HepG2 (cell line): ENCODE measurements around the gene ZFP69B. TPM values are rescaled to one million over a fixed set of nuclear protein-coding genes. Genes with fewer than 3 reads are reported as not detected.

ENCODE experiments used
- AGO1 ChIP-seq: fragments of 200-400 bp; formaldehyde crosslinking; IDR thresholded peaks from 2 replicates; pipeline ENCODE4 v1.6.1; 2017; ENCODE audit warnings: mild to moderate bottlenecking, low read depth, low read length, moderate library complexity; ENCODE audit not compliant: poor library complexity, severe bottlenecking
- IRF2 ChIP-seq: IDR thresholded peaks from 2 replicates; pipeline ENCODE4 v1.6.1; 2018; ENCODE audit warnings: missing genetic modification reagents, missing compliant biosample characterization
- NPAS2 ChIP-seq: sonication (generic); formaldehyde crosslinking; IDR thresholded peaks from 2 replicates; pipeline ENCODE4 v1.8.0; 2022; ENCODE audit warnings: mild to moderate bottlenecking, missing genetic modification reagents, borderline replicate concordance
- NR2C2 ChIP-seq: sonication (generic); formaldehyde crosslinking; IDR thresholded peaks from 2 replicates; pipeline ENCODE4 v1.4.0; 2020; ENCODE audit warnings: missing genetic modification reagents, mild to moderate bottlenecking, moderate library complexity, borderline replicate concordance
- PTBP1 ChIP-seq: fragments of 200-400 bp; formaldehyde crosslinking; IDR thresholded peaks from 2 replicates; pipeline ENCODE4 v1.6.1; 2018; ENCODE audit warnings: low read length, low read depth; ENCODE audit not compliant: poor library complexity, severe bottlenecking
- SATB2 ChIP-seq: sonication (generic); formaldehyde crosslinking; IDR thresholded peaks from 2 replicates; pipeline ENCODE4 v1.5.0; 2020; ENCODE audit warnings: missing genetic modification reagents
- SRY ChIP-seq: sonication (generic); formaldehyde crosslinking; IDR thresholded peaks from 2 replicates; pipeline ENCODE4 v1.8.0; 2022; ENCODE audit warnings: mild to moderate bottlenecking, missing genetic modification reagents
- SSRP1 ChIP-seq: IDR thresholded peaks from 2 replicates; pipeline ENCODE4 v1.6.1; 2016; ENCODE audit warnings: control low read depth
- TRIM24 ChIP-seq: sonication (generic); formaldehyde crosslinking; IDR thresholded peaks from 2 replicates; pipeline ENCODE4 v1.8.0; 2022; ENCODE audit warnings: mild to moderate bottlenecking, missing genetic modification reagents
- ZFP1 ChIP-seq: IDR thresholded peaks from 2 replicates; pipeline ENCODE4 v1.6.1; 2016
- ZFYVE20 ChIP-seq: sonication (generic); formaldehyde crosslinking; IDR thresholded peaks from 2 replicates; pipeline ENCODE4 v1.8.0; 2023; ENCODE audit warnings: low read depth, mild to moderate bottlenecking, moderate library complexity, missing genetic modification reagents, borderline replicate concordance
- ZNF205 ChIP-seq: IDR thresholded peaks from 2 replicates; pipeline ENCODE4 v1.6.1; 2018; ENCODE audit warnings: missing biosample characterization, missing genetic modification reagents
- ZSCAN30 ChIP-seq: sonication (generic); formaldehyde crosslinking; IDR thresholded peaks from 2 replicates; pipeline ENCODE4 v1.5.0; 2020; ENCODE audit warnings: mild to moderate bottlenecking, missing genetic modification reagents
- polyA plus RNA-seq, 8 experiments: library from polyadenylated mRNA; depleted of rRNA in 3 of 8; stranded (reverse) in 7 of 8; unstranded in 1 of 8; fragments of >200 nt; fragmentation: Illumina TruSeq in 4 of 8; extraction: Trizol in 4 of 8; gene quantifications; 2 replicates each; pipeline versions ENCODE4 v1.2.1 to v1.2.3, GENCODE V29; 2011 to 2016; ENCODE audit warnings: low read depth in 4 of 8, missing spikeins in 1 of 8, mixed read lengths in 1 of 8; ENCODE audit not compliant: insufficient read depth in 1 of 8
- total RNA-seq, 5 experiments: library from RNA; depleted of rRNA; stranded (reverse); fragments of >200 nt; fragmentation: Illumina TruSeq; extraction: Trizol; gene quantifications; 2 replicates each; pipeline ENCODE4 v1.2.3, GENCODE V29; 2016; ENCODE audit warnings: low read depth in 1 of 5
- TF ChIP-seq, protein P1 (sequence below): sonication (generic); formaldehyde crosslinking; IDR thresholded peaks from 2 replicates; pipeline ENCODE4 v1.5.0; 2020; ENCODE audit warnings: mild to moderate bottlenecking, missing genetic modification reagents, borderline replicate concordance
- TF ChIP-seq, protein P2 (sequence below): IDR thresholded peaks from 2 replicates; pipeline ENCODE4 v1.6.1; 2016
- TF ChIP-seq, protein P3 (sequence below): sonication (generic); formaldehyde crosslinking; IDR thresholded peaks from 2 replicates; pipeline ENCODE4; 2020; ENCODE audit warnings: missing genetic modification reagents, mild to moderate bottlenecking, borderline replicate concordance

Gene ZFP69B
- total and polyA plus RNA-seq, 2 of the 13 experiments (the other 11 are each of a cell fraction or from before 2014, with no cell fraction given) = 4.6 to 7.7 TPM

DNA sequence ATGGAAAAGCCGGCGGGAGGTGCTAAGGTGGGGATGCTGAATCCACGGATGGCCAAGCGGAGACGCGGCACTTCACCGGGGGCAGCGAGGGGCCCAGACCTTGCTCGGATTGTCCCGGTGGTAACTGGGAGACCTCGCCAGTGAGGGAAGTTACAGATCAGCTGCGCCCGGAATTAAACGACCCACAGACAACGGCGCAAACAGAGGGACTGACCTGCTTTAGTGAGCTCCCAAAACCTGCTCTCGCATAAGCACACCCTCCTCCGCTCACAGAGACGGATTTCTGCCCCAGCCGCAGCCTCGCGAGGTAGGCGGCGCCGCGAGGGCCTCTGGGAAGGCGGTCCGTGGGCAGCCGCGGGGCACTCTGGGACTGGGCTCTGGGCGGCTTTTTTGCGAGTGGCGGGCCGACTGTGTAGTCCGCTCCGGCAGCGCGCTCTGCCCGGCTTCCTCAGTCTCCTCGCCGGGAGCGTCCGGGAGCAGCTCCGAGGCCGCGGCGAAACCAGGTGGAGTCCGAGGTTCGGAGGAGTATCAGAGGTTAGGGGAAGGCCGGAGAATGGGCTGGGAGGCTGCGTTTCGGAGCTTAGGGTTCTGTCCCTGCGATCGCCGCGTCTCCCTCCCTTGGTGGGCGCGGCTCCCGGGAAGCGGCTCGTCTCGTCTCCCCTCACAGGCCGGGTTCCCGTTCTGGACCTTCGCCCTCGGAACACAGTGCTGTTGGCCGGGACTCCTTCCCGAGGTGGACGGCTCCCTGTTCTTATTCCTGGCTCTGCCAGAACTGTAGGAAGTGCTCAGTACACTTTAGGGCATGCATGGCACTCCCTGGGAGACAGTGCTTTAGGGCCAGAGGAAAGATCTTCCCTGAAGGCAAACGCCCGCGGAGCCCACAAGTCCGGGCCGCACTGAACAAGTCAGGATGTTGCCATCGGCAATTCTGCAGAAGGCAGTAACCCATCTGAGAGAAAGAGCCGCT is 58.4 kb downstream of the ZFP69B start, which contains the start of gene EXO5 (continued):
- TF ChIP-seq, protein P1, sequence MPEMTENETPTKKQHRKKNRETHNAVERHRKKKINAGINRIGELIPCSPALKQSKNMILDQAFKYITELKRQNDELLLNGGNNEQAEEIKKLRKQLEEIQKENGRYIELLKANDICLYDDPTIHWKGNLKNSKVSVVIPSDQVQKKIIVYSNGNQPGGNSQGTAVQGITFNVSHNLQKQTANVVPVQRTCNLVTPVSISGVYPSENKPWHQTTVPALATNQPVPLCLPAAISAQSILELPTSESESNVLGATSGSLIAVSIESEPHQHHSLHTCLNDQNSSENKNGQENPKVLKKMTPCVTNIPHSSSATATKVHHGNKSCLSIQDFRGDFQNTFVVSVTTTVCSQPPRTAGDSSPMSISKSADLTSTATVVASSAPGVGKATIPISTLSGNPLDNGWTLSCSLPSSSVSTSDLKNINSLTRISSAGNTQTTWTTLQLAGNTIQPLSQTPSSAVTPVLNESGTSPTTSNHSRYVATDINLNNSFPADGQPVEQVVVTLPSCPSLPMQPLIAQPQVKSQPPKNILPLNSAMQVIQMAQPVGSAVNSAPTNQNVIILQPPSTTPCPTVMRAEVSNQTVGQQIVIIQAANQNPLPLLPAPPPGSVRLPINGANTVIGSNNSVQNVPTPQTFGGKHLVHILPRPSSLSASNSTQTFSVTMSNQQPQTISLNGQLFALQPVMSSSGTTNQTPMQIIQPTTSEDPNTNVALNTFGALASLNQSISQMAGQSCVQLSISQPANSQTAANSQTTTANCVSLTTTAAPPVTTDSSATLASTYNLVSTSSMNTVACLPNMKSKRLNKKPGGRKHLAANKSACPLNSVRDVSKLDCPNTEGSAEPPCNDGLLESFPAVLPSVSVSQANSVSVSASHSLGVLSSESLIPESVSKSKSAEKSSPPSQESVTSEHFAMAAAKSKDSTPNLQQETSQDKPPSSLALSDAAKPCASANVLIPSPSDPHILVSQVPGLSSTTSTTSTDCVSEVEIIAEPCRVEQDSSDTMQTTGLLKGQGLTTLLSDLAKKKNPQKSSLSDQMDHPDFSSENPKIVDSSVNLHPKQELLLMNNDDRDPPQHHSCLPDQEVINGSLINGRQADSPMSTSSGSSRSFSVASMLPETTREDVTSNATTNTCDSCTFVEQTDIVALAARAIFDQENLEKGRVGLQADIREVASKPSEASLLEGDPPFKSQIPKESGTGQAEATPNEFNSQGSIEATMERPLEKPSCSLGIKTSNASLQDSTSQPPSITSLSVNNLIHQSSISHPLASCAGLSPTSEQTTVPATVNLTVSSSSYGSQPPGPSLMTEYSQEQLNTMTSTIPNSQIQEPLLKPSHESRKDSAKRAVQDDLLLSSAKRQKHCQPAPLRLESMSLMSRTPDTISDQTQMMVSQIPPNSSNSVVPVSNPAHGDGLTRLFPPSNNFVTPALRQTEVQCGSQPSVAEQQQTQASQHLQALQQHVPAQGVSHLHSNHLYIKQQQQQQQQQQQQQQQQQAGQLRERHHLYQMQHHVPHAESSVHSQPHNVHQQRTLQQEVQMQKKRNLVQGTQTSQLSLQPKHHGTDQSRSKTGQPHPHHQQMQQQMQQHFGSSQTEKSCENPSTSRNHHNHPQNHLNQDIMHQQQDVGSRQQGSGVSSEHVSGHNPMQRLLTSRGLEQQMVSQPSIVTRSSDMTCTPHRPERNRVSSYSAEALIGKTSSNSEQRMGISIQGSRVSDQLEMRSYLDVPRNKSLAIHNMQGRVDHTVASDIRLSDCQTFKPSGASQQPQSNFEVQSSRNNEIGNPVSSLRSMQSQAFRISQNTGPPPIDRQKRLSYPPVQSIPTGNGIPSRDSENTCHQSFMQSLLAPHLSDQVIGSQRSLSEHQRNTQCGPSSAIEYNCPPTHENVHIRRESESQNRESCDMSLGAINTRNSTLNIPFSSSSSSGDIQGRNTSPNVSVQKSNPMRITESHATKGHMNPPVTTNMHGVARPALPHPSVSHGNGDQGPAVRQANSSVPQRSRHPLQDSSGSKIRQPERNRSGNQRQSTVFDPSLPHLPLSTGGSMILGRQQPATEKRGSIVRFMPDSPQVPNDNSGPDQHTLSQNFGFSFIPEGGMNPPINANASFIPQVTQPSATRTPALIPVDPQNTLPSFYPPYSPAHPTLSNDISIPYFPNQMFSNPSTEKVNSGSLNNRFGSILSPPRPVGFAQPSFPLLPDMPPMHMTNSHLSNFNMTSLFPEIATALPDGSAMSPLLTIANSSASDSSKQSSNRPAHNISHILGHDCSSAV (CRISPR knock-in tag) = no peak
- TF ChIP-seq SSRP1 (CRISPR knock-in tag) = no peak
- peak; percentile 85 for TF ChIP-seq SRY (CRISPR knock-in tag)
- no peak for TF ChIP-seq TRIM24 (CRISPR knock-in tag)
- TF ChIP-seq ZSCAN30 (CRISPR knock-in tag) = no peak
- TF ChIP-seq IRF2 = peak; percentile 56; the same call in 1 of the 2 replicates
- TF ChIP-seq, protein P2, sequence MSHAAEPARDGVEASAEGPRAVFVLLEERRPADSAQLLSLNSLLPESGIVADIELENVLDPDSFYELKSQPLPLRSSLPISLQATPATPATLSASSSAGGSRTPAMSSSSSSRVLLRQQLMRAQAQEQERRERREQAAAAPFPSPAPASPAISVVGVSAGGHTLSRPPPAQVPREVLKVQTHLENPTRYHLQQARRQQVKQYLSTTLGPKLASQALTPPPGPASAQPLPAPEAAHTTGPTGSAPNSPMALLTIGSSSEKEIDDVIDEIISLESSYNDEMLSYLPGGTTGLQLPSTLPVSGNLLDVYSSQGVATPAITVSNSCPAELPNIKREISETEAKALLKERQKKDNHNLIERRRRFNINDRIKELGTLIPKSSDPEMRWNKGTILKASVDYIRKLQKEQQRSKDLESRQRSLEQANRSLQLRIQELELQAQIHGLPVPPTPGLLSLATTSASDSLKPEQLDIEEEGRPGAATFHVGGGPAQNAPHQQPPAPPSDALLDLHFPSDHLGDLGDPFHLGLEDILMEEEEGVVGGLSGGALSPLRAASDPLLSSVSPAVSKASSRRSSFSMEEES = peak; percentile 65; the same call in 1 of the 2 replicates
- peak; percentile 44 for TF ChIP-seq AGO1
- TF ChIP-seq, protein P3, sequence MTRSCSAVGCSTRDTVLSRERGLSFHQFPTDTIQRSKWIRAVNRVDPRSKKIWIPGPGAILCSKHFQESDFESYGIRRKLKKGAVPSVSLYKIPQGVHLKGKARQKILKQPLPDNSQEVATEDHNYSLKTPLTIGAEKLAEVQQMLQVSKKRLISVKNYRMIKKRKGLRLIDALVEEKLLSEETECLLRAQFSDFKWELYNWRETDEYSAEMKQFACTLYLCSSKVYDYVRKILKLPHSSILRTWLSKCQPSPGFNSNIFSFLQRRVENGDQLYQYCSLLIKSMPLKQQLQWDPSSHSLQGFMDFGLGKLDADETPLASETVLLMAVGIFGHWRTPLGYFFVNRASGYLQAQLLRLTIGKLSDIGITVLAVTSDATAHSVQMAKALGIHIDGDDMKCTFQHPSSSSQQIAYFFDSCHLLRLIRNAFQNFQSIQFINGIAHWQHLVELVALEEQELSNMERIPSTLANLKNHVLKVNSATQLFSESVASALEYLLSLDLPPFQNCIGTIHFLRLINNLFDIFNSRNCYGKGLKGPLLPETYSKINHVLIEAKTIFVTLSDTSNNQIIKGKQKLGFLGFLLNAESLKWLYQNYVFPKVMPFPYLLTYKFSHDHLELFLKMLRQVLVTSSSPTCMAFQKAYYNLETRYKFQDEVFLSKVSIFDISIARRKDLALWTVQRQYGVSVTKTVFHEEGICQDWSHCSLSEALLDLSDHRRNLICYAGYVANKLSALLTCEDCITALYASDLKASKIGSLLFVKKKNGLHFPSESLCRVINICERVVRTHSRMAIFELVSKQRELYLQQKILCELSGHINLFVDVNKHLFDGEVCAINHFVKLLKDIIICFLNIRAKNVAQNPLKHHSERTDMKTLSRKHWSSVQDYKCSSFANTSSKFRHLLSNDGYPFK (CRISPR knock-in tag) = peak; percentile 84; the same call in 1 of the 2 replicates
- no peak for TF ChIP-seq ZFP1 (CRISPR knock-in tag)
- no peak for TF ChIP-seq ZFYVE20
- TF ChIP-seq NPAS2 (CRISPR knock-in tag) = no peak
- peak; percentile 65; the same call in 1 of the 2 replicates for TF ChIP-seq SATB2 (CRISPR knock-in tag)
- TF ChIP-seq ZNF205 = no peak; the same call in 1 of the 2 replicates
- TF ChIP-seq NR2C2 (CRISPR knock-in tag) = peak; percentile 62
- TF ChIP-seq PTBP1 = peak; percentile 45
